Measurements from ENCODE around the gene CIART. TPM values are rescaled to one million over a fixed set of nuclear protein-coding genes. Genes with fewer than 3 reads are reported as not detected.

Gene CIART
- 0.88 to 1.6 TPM (median 1.1 TPM) in 5 replicates for total RNA-seq (2022; extraction: Qiagen RNA extraction; ENCODE audit: low read depth)

DNA sequence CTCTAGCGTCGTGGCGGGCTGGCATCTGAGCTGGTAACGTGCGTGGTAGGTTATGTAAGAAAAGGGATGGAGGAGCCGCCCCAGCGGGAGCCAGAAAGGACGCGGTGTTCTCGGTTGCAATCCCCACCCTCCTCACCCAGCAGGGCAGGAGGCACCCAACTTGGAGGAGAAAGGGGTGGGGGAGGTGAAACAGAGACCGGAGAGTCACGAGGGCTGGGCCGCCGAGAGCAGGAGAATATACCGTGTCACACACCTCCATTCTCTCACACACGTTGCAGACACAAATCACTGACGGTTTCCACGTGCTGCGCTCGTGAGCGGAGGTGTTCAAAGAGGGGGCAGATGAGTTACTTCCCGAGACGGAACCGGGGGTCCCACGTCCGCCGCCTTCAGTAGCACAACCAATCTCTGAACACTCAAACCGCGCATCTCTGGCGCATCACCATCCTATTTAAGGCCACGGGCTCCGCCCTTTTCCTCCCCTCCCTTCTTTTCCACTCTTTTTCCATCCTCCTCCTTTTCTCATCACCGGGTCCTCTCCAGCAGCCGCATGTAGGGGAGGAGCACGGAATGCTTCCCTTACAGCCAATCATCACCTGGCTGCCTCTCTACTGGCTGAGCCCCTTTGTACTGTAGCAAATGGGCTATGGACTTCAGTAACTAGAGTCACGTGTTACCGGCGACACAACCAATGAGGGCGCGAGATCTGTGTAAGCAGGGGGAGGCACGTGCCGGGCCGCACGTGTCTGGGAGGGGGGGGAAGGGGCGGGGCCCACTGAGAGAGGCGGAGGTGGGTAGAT, at the start of gene CIART:
Gene CIART, plus strand, starts transcription at position 797 of the 800 bp plus-strand sequence. CDS start 714 bp downstream, outside the sequence.

GRCh38 chr1:150235852-150236613, 46.3 kb upstream of the CIART start, which contains the start of gene ANP32E:
ANP32E (minus strand) TSS chr1:150236112; CDS start chr1:150235786, 326 bp downstream.

DNA sequence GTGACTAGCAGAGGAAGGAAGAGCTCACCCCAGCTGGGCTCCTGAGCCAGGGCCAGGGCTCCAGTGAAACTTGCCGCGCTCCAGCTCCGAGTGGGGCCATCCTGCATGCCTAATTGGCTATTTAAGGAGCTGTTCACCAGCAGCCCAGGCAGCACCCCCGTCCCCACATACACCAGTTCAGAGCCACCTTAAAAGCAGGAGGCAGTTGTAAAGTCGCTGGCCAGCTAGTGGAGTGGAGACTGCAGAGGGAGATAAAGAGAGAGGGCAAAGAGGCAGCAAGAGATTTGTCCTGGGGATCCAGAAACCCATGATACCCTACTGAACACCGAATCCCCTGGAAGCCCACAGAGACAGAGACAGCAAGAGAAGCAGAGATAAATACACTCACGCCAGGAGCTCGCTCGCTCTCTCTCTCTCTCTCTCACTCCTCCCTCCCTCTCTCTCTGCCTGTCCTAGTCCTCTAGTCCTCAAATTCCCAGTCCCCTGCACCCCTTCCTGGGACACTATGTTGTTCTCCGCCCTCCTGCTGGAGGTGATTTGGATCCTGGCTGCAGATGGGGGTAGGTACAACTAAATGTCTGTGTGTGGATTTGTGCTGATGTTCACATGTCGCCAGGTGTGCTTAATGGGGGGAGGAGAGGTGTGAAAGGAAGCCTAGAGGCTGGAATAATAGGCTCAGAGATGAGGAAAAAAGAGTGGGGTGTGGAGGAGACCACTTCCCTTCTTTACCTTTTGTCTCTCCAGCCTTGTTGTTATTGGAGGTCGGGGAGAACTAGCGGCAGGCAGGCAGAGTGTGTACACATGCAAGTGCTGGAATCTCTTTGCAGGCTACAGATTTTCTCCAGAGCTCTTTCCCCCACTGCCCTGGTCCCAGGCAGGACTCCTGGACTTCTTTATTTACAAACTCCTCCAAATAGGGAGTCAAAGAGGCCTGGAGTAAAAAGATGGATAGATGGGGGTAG, 24.4 kb upstream of the CIART start, which contains the start of gene CA14:
Gene CA14, plus strand, starts transcription at position 151 of the 962 bp plus-strand sequence. Its CDS starts 355 bp downstream, at position 506.

GRCh38 chr1:150268705-150269403, 13.5 kb upstream of the CIART start, which contains the start of gene APH1A:
APH1A (minus strand) TSS chr1:150269016; CDS start chr1:150268810, 206 bp downstream.

GRCh38 chr1:150293433-150294253, 11.3 kb downstream of the CIART start, which contains the start of gene MRPS21:
MRPS21 (plus strand) TSS chr1:150293861; CDS start chr1:150294367, 506 bp downstream.

Other genes with a start within 250 kb of the CIART start
- 14.6 to 17.0 TPM (median 16.4 TPM) in 5 replicates for gene VPS45, start 214.8 kb upstream of the CIART start, total RNA-seq (2022; extraction: Qiagen RNA extraction; ENCODE audit: low read depth)
- gene PLEKHO1, start 132.6 kb upstream of the CIART start, total RNA-seq (2022; extraction: Qiagen RNA extraction; ENCODE audit: low read depth) = 6.2 to 8.9 TPM (median 7.6 TPM) in 5 replicates
- gene ANP32E, start 46.4 kb upstream of the CIART start, total RNA-seq (2022; extraction: Qiagen RNA extraction; ENCODE audit: low read depth) = 34.7 to 90.7 TPM (median 46.0 TPM) in 5 replicates
- gene CA14, start 24.8 kb upstream of the CIART start, total RNA-seq (2022; extraction: Qiagen RNA extraction; ENCODE audit: low read depth) = not detected in 5 replicates
- 105 to 151 TPM (median 138 TPM) in 5 replicates for gene APH1A, start 13.5 kb upstream of the CIART start, total RNA-seq (2022; extraction: Qiagen RNA extraction; ENCODE audit: low read depth)
- 0.20 to 0.79 TPM (median 0.38 TPM) in 4 of 5 replicates, not detected in the other for gene C1orf54, start 9.8 kb upstream of the CIART start, total RNA-seq (2022; extraction: Qiagen RNA extraction; ENCODE audit: low read depth)
- gene MRPS21, start 11.3 kb downstream of the CIART start, total RNA-seq (2022; extraction: Qiagen RNA extraction; ENCODE audit: low read depth) = 80.6 to 120 TPM (median 86.2 TPM) in 5 replicates
- 53.1 to 67.3 TPM (median 59.7 TPM) in 5 replicates for gene PRPF3, start 39.0 kb downstream of the CIART start, total RNA-seq (2022; extraction: Qiagen RNA extraction; ENCODE audit: low read depth)
- 13.1 to 16.7 TPM (median 13.7 TPM) in 5 replicates for gene RPRD2, start 81.6 kb downstream of the CIART start, total RNA-seq (2022; extraction: Qiagen RNA extraction; ENCODE audit: low read depth)
- gene TARS2, start 204.9 kb downstream of the CIART start, total RNA-seq (2022; extraction: Qiagen RNA extraction; ENCODE audit: low read depth) = 15.2 to 24.4 TPM (median 23.7 TPM) in 5 replicates
- gene ECM1, start 225.6 kb downstream of the CIART start, total RNA-seq (2022; extraction: Qiagen RNA extraction; ENCODE audit: low read depth) = 1.7 to 2.1 TPM (median 1.8 TPM) in 5 replicates
- not detected in 5 replicates for gene FALEC, start 233.2 kb downstream of the CIART start, total RNA-seq (2022; extraction: Qiagen RNA extraction; ENCODE audit: low read depth)

Measured in A549 treated with ZK216348 at 1 μM for 4 hours (cell line).